Adrenal gland (tissue), 12 donors: ENCODE results near the gene KRTAP15-1. TPM values are rescaled to one million over a fixed set of nuclear protein-coding genes. Genes with fewer than 3 reads are reported as not detected.

Experiments used
- DNase-seq, 7 donors: peaks; one replicate each; pipeline ENCODE4 v3.0.0-alpha.2; 2019 to 2020
- H3K27ac ChIP-seq, 5 donors: fragments of 200-600 bp; sonication (generic) in 4 of 5; 1 replicate in 3 of 5; 2 replicates in 2 of 5; pipeline versions ENCODE4 v1.5.1 to v1.8.0; 2016 to 2020; ENCODE audit warnings: mild to moderate bottlenecking in 1 of 5
- H3K27me3 ChIP-seq: fragments of 200-600 bp; 2 replicates; pipeline ENCODE4 v1.8.0; 2021
- H3K36me3 ChIP-seq, 2 donors: fragments of 200-600 bp; replicated peaks in 1 of 2; 1 replicate in 1 of 2; 2 replicates in 1 of 2; pipeline versions ENCODE4 v1.5.1 to v1.8.0; 2018 to 2022
- H3K4me1 ChIP-seq, 2 donors: fragments of 200-600 bp; replicated peaks in 1 of 2; 1 replicate in 1 of 2; 2 replicates in 1 of 2; pipeline versions ENCODE4 v1.5.1 to v1.8.0; 2018 to 2021
- H3K4me3 ChIP-seq, 4 donors: fragments of 200-600 bp; sonication (generic) in 3 of 4; one replicate each; pipeline ENCODE4 v1.5.1; 2016 to 2018
- H3K9me3 ChIP-seq, 3 donors: fragments of 200-600 bp; sonication (generic) in 1 of 3; replicated peaks in 1 of 3; 1 replicate in 2 of 3; 2 replicates in 1 of 3; pipeline versions ENCODE4 v1.5.1 to v1.8.0; 2016 to 2021
- CTCF ChIP-seq, 6 experiments: fragments of 450-650 bp in 4 of 6; fragments of 200-600 bp in 2 of 6; sonication (generic) in 1 of 6; IDR thresholded peaks; 1 replicate in 5 of 6; 2 replicates in 1 of 6; pipeline versions ENCODE4 v1.5.1 to v1.8.0; 2016 to 2021; ENCODE audit warnings: antibody characterized with exemption in 6 of 6, mild to moderate bottlenecking in 2 of 6, moderate library complexity in 1 of 6
- POLR2A ChIP-seq, 2 donors: fragments of 450-650 bp; IDR thresholded peaks; one replicate each; pipeline ENCODE4 v1.6.1; 2017; ENCODE audit warnings: antibody characterized with exemption in 2 of 2, mild to moderate bottlenecking in 2 of 2, moderate library complexity in 1 of 2
- WGBS, 4 donors: extraction: QIAGEN DNeasy Blood & Tissue Kit in 2 of 4; methylation state at CpG; one replicate each; pipeline versions ENCODE4 v1.1.5 to v1.1.7; 2013 to 2017; 5-methylcytosine and 5-hydroxymethylcytosine counted together
- intact Hi-C, 2 donors: fragments of 100-400 bp; cut with DNase I; formaldehyde crosslinking; loops; one replicate each; pipeline versions ENCODE4 v1.14.1 to v1.15.0; 2022 to 2023
- polyA plus RNA-seq, 3 donors: library from polyadenylated mRNA; stranded (reverse); fragments of 200-250 nt in 2 of 3; fragments of 350-450 nt in 1 of 3; fragmentation: Illumina TruSeq in 1 of 3; extraction: RNeasy Lipid Tissue Mini Kit (QIAGEN cat#74804) in 1 of 3; gene quantifications; one replicate each; pipeline ENCODE4 v1.2.3, GENCODE V29; 2013 to 2014
- total RNA-seq, 9 donors: library from RNA; depleted of rRNA in 4 of 9; stranded (reverse); fragments of >200 nt in 4 of 9; fragments of 120-200 nt in 1 of 9; fragmentation: NEBNext Ultra II Directional in 1 of 9; extraction: Animal tissue kit (Norgen Biotek cat#: 25700) in 1 of 9; gene quantifications; one replicate each; pipeline versions ENCODE4 v1.1.0 to v1.2.4, GENCODE V29; 2013 to 2023
- donor health status: healthy with polysubstance abuse.
- donor health status: Bipolar disorder and iron deficiency.
- donor health status: DM: yes; HTN: yes; CAD: no.
- donor health status: DM: no; HTN: no; CAD: no.
- donor health status: DM: no; HTN: no; CAD: no.
- donor health status: DM: yes; HTN: yes; CAD: no.

The KRTAP15-1 gene
- total and polyA plus RNA-seq, 12 donors, result not detected

DNA sequence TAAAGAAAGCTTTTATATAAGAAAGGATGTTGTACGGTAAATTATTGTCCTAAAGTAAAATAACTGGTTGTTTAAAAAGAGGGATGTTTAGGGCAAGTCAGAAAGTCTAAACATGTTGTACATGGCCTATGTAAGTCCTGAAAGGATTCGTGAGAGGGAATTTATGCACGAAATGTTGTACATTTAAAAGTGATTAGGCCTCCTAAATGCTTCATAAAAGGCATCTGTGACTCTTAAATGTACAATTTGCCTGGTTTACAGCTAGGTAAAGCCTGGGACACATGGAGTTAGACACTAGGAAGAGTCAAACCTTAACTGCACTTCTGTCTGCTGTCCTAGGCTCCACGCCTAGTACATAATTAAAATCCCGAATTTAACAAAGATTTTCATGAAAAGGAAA is 24.1 kb upstream of the KRTAP15-1 start:
- Histone ChIP-seq H3K4me1 (no peaks in the 10 kb centered on the region), H3K36me3 (no peaks in the 10 kb centered on the region), H3K27ac (no peak overlapping the region), H3K27me3 (no peaks in the 10 kb centered on the region), H3K4me3 (no peak overlapping the region), H3K9me3 (no peaks in the 10 kb centered on the region)
- intact Hi-C loops, result no loop called here
- no peak for TF ChIP-seq POLR2A (IDR thresholded peaks at IDR 0.05)
- no peak for TF ChIP-seq CTCF (IDR thresholded peaks at IDR 0.05)
- DNase-seq, result no peak
- WGBS, 4 donors, result 63 to 71% (median 64%) methylated on average over 5 of the region's 5 CpGs

- intact Hi-C loops, result no loop called here
- Histone ChIP-seq H3K4me3 (no peak within 1 kb of the TSS), H3K27ac (no peak within 1 kb of the TSS), H3K9me3 (no peaks in the 10 kb centered on the region), H3K4me1 (no peaks in the 10 kb centered on the region), H3K36me3 (no peaks in the 10 kb centered on the region), H3K27me3 (no peaks in the 10 kb centered on the region)
- 67 to 82% (median 78%) methylated on average over 5 of the region's 5 CpGs for WGBS, 4 donors
- no peak for DNase-seq
- no peak for TF ChIP-seq POLR2A (IDR thresholded peaks at IDR 0.05)
- TF ChIP-seq CTCF (IDR thresholded peaks at IDR 0.05), result no peak
Measured at GRCh38 chr21:30425826-30426225, 14.2 kb upstream of the KRTAP15-1 start, which contains the start of gene KRTAP13-3. KRTAP13-3 (minus strand) TSS chr21:30425926; CDS start chr21:30425912, 14 bp downstream.

- Histone ChIP-seq H3K27me3 (no peaks in the 10 kb centered on the region), H3K4me1 (no peaks in the 10 kb centered on the region), H3K4me3 (no peak overlapping the region), H3K36me3 (no peaks in the 10 kb centered on the region), H3K9me3 (no peaks in the 10 kb centered on the region), H3K27ac (no peak overlapping the region)
- TF ChIP-seq CTCF (IDR thresholded peaks at IDR 0.05) (no peak), POLR2A (IDR thresholded peaks at IDR 0.05) (no peak)
- no peak for DNase-seq
- 47 to 60% (median 52%) methylated on average over 3 of the region's 3 CpGs for WGBS, 4 donors
- intact Hi-C loops, result no loop called here
Measured at GRCh38 chr21:30426731-30427130, 13.3 kb upstream of the KRTAP15-1 start.

- WGBS, 4 donors, result 67 to 89% (median 78%) methylated on average over 8 to 9 of the region's 9 CpGs
- Histone ChIP-seq H3K36me3 (no peaks in the 10 kb centered on the region), H3K4me1 (no peaks in the 10 kb centered on the region), H3K27ac (no peak within 1 kb of the TSS), H3K27me3 (no peaks in the 10 kb centered on the region), H3K9me3 (no peaks in the 10 kb centered on the region), H3K4me3 (no peak within 1 kb of the TSS)
- no peak for DNase-seq
- intact Hi-C loops, result no loop called here
- TF ChIP-seq CTCF (IDR thresholded peaks at IDR 0.05) (no peak), POLR2A (IDR thresholded peaks at IDR 0.05) (no peak)
Measured at GRCh38 chr21:30430170-30430655, 9.9 kb upstream of the KRTAP15-1 start, which contains the start of gene KRTAP13-4. KRTAP13-4 (plus strand) TSS chr21:30430220; CDS start chr21:30430276, 56 bp downstream.
